OCI-LY7 (cell line): Measurements from ENCODE around the gene PALB2.

ENCODE experiments used
- CTCF ChIP-seq: fragments of 200-600 bp; sonication (generic); conservative IDR thresholded peaks from 2 replicates; pipeline ENCODE4 v1.5.1; 2014; ENCODE audit warnings: mild to moderate bottlenecking, antibody characterized with exemption, low read length, moderate library complexity, mixed read lengths
- EZH2phosphoT487 ChIP-seq: fragments of 200-600 bp; sonication (generic); IDR thresholded peaks from 2 replicates; pipeline ENCODE4 v1.6.1; 2018; ENCODE audit warnings: low read depth, borderline replicate concordance, mild to moderate bottlenecking, mixed run types, antibody characterized with exemption, low read length, moderate library complexity, mixed read lengths

- TF ChIP-seq CTCF (no peak), EZH2phosphoT487 (no peak)
Measured at GRCh38 chr16:23590181-23590580, 50.9 kb downstream of the PALB2 start.
